Measurements from ENCODE around the gene LRIF1. TPM values are rescaled to one million over a fixed set of nuclear protein-coding genes. Genes with fewer than 3 reads are reported as not detected.

LRIF1 gene
- total and polyA plus RNA-seq, 2 of the 4 experiments (the other 2 are of a cell fraction) = 5.4 to 6.8 TPM

- Histone ChIP-seq H3K4me3 (ENCODE audit: insufficient read depth, low read depth, low read length) (no peak overlapping the region), H3K9me1 (ENCODE audit: insufficient read depth, low read length) (no peaks in the 10 kb centered on the region), H2BK15ac (ENCODE audit: low read depth, low read length) (no peak overlapping the region), H2BK120ac (ENCODE audit: low read depth, low read length) (no peak overlapping the region), H2AK5ac (ENCODE audit: low read depth, low read length) (no peak overlapping the region), H3K4me1 (ENCODE audit: control insufficient read depth, insufficient read depth, low read length) (no peaks in the 10 kb centered on the region), H3K18ac (ENCODE audit: low read depth, low read length) (no peak overlapping the region), H2BK5ac (ENCODE audit: low read depth, low read length, poor library complexity, severe bottlenecking) (no peak overlapping the region), H2AK9ac (replicated peaks; ENCODE audit: low read depth, low read length, poor library complexity) (no peak overlapping the region), H4K5ac (ENCODE audit: low read depth, low read length) (no peak overlapping the region), H3K27ac (ENCODE audit: insufficient read depth, low read length) (no peak overlapping the region), H4K8ac (ENCODE audit: low read depth in 2 of 2, low read length in 2 of 2) (no peak overlapping the region), H4K91ac (ENCODE audit: insufficient read depth, low read depth, low read length) (no peak overlapping the region), H3K4ac (ENCODE audit: low read depth, low read length) (no peak overlapping the region), H3K23ac (ENCODE audit: low read depth, low read length) (no peak overlapping the region), H3K9ac (ENCODE audit: low read depth, low read length) (no peak overlapping the region), H3K79me1 (ENCODE audit: low read depth in 1 of 2, low read length in 2 of 2) (peaks cover 0 to 4% of the 10 kb centered on the region in 2 experiments; a peak in 2 of 4 replicates), H3K27me3 (ENCODE audit: control insufficient read depth, insufficient read depth, low read length) (no peaks in the 10 kb centered on the region), H3K56ac (ENCODE audit: extremely low read depth, insufficient read depth, low read length) (no peak overlapping the region), H3K4me2 (ENCODE audit: low read depth, low read length) (no peak overlapping the region), H3K14ac (replicated peaks; ENCODE audit: low read depth, low read length) (no peak overlapping the region), H3K9me3 (ENCODE audit: control insufficient read depth, insufficient read depth, low read length) (no peaks in the 10 kb centered on the region), H3K36me3 (ENCODE audit: control insufficient read depth, insufficient read depth, low read length) (no peaks in the 10 kb centered on the region), H2AFZ (replicated peaks; ENCODE audit: low read length, poor library complexity) (no peak overlapping the region), H4K20me1 (ENCODE audit: insufficient read depth, low read length) (no peaks in the 10 kb centered on the region), H2BK20ac (ENCODE audit: low read depth, low read length) (no peak overlapping the region)
- no peak for TF ChIP-seq MXI1 (IDR thresholded peaks at IDR 0.05; ENCODE audit: borderline replicate concordance, low read depth, low read length)
- no peak for TF ChIP-seq MAFK (IDR thresholded peaks at IDR 0.05; ENCODE audit: low read depth, low read length)
- TF ChIP-seq POLR2A (IDR thresholded peaks at IDR 0.05; ENCODE audit: low read depth, low read length) = no peak
- TF ChIP-seq MAZ (IDR thresholded peaks at IDR 0.05; ENCODE audit: borderline replicate concordance, low read depth, low read length) = no peak
- no peak for TF ChIP-seq RCOR1 (IDR thresholded peaks at IDR 0.05; ENCODE audit: insufficient replicate concordance, low read length)
- TF ChIP-seq CEBPB (IDR thresholded peaks at IDR 0.05; ENCODE audit: low read depth, low read length) = no peak
- no peak for TF ChIP-seq SMC3 (IDR thresholded peaks at IDR 0.05; ENCODE audit: low read depth, low read length)
- TF ChIP-seq, protein P1, sequence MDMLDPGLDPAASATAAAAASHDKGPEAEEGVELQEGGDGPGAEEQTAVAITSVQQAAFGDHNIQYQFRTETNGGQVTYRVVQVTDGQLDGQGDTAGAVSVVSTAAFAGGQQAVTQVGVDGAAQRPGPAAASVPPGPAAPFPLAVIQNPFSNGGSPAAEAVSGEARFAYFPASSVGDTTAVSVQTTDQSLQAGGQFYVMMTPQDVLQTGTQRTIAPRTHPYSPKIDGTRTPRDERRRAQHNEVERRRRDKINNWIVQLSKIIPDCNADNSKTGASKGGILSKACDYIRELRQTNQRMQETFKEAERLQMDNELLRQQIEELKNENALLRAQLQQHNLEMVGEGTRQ (IDR thresholded peaks at IDR 0.05; ENCODE audit: low read depth, low read length) = no peak
- no peak for TF ChIP-seq RFX5 (IDR thresholded peaks at IDR 0.05; ENCODE audit: low read depth, low read length)
- TF ChIP-seq, protein P2, sequence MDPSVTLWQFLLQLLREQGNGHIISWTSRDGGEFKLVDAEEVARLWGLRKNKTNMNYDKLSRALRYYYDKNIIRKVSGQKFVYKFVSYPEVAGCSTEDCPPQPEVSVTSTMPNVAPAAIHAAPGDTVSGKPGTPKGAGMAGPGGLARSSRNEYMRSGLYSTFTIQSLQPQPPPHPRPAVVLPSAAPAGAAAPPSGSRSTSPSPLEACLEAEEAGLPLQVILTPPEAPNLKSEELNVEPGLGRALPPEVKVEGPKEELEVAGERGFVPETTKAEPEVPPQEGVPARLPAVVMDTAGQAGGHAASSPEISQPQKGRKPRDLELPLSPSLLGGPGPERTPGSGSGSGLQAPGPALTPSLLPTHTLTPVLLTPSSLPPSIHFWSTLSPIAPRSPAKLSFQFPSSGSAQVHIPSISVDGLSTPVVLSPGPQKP (IDR thresholded peaks at IDR 0.05; ENCODE audit: borderline replicate concordance, low read depth, low read length) = no peak
- no peak for TF ChIP-seq FOS (IDR thresholded peaks at IDR 0.05; ENCODE audit: low read depth, low read length)
- TF ChIP-seq NFE2L2 (IDR thresholded peaks at IDR 0.05; ENCODE audit: low read depth, low read length) = no peak
- ATAC-seq (ENCODE audit: low read depth) (no peak), DNase-seq (no peak)
- intact Hi-C loops (cut with micrococcal nuclease) (no loop called here), dilution Hi-C loops (cut with HindIII; ENCODE audit: low sequenced_read_pairs, unreplicated experiment) (no loop called here), in situ Hi-C loops (cut with MboI; ENCODE audit: low sequenced_read_pairs) (no loop called here)
- ChIA-PET POLR2A (ENCODE audit: unreplicated experiment) (no interaction called here), CTCF (no interaction called here)
- BruUV-seq (replicated peaks) = no TSS peak
Observed at GRCh38 chr1:110961902-110962301, 1.8 kb downstream of the LRIF1 start.
